NB4 (cell line): ENCODE measurements around the gene ARHGAP28.
"Not testable (repeated sequence)": the region's sequence is repeated elsewhere in the genome, so short reads cannot be mapped to it uniquely, and the experiment has no call there.

ENCODE experiments used
- POLR2A ChIP-seq: IDR thresholded peaks from 2 replicates; pipeline ENCODE4 v1.6.1; 2011; ENCODE audit warnings: mild to moderate bottlenecking; ENCODE audit not compliant: insufficient read length; ENCODE audit errors: extremely low read depth
- TF ChIP-seq, protein P1 (sequence below): IDR thresholded peaks from one replicate; pipeline ENCODE4 v1.5.1; 2012; ENCODE audit warnings: low read depth, low read length
- TF ChIP-seq, protein P2 (sequence below): IDR thresholded peaks from 2 replicates; pipeline ENCODE4 v1.6.1; 2011; ENCODE audit warnings: low read depth, low read length

DNA sequence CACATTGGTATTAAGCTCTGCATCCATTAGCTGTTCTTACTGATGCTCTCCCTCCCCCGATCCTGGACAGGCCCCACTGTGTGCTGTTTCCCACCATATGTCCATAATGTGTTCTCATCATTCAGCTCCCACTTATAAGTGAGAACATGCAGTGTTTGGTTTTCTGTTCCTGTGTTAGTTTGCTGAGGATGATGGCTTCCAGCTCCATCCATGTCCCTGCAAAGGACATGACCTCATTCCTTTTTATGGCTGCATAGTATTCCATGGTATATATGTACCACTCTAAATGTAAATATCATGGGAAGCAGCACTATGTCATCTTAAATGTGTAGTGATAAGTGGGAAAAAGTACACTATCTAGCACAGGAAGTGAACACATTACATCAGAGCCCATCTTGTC lies 116.0 kb downstream of the ARHGAP28 start:
- TF ChIP-seq, protein P1, sequence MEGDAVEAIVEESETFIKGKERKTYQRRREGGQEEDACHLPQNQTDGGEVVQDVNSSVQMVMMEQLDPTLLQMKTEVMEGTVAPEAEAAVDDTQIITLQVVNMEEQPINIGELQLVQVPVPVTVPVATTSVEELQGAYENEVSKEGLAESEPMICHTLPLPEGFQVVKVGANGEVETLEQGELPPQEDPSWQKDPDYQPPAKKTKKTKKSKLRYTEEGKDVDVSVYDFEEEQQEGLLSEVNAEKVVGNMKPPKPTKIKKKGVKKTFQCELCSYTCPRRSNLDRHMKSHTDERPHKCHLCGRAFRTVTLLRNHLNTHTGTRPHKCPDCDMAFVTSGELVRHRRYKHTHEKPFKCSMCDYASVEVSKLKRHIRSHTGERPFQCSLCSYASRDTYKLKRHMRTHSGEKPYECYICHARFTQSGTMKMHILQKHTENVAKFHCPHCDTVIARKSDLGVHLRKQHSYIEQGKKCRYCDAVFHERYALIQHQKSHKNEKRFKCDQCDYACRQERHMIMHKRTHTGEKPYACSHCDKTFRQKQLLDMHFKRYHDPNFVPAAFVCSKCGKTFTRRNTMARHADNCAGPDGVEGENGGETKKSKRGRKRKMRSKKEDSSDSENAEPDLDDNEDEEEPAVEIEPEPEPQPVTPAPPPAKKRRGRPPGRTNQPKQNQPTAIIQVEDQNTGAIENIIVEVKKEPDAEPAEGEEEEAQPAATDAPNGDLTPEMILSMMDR: not testable (repeated sequence)
- not testable (repeated sequence) for TF ChIP-seq POLR2A
- TF ChIP-seq, protein P2, sequence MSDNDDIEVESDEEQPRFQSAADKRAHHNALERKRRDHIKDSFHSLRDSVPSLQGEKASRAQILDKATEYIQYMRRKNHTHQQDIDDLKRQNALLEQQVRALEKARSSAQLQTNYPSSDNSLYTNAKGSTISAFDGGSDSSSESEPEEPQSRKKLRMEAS: not testable (repeated sequence)
